Neural cell (in vitro differentiated cells): ENCODE measurements around the gene CRTC3. TPM values are rescaled to one million over a fixed set of nuclear protein-coding genes. Genes with fewer than 3 reads are reported as not detected.

Experiments used
- H2AFZ ChIP-seq: fragments of 200-600, 300-800 bp; sonication (generic), shearing (Covaris generic); 2 replicates; pipeline ENCODE4 v1.6.0; 2014; ENCODE audit warnings: low read depth, mild to moderate bottlenecking, antibody characterized with exemption, low read length, moderate library complexity
- H3F3A ChIP-seq: fragments of 200-600 bp; shearing (Covaris generic); 2 replicates; pipeline ENCODE4 v1.6.1; 2016; ENCODE audit warnings: mild to moderate bottlenecking, moderate library complexity, mixed read lengths, antibody characterized with exemption, low read length; ENCODE audit not compliant: insufficient read depth, poor library complexity, severe bottlenecking
- H3K27ac ChIP-seq: fragments of 200-600, 300-800 bp; sonication (generic), shearing (Covaris generic); 2 replicates; pipeline ENCODE4 v1.5.1; 2014; ENCODE audit warnings: mild to moderate bottlenecking, low read length, moderate library complexity
- H3K27me3 ChIP-seq: fragments of 300-800, 200-600 bp; sonication (generic), shearing (Covaris generic); 2 replicates; pipeline ENCODE4 v1.6.0; 2014; ENCODE audit warnings: mild to moderate bottlenecking, low read depth, low read length, moderate library complexity; ENCODE audit not compliant: insufficient read depth
- H3K36me3 ChIP-seq: fragments of 300-800, 200-600 bp; sonication (generic), shearing (Covaris generic); 2 replicates; pipeline ENCODE4 v1.5.1; 2014; ENCODE audit warnings: mild to moderate bottlenecking, antibody characterized with exemption, low read length, moderate library complexity; ENCODE audit not compliant: insufficient read depth
- H3K4me2 ChIP-seq: fragments of 300-800, 200-600 bp; sonication (generic), shearing (Covaris generic); 2 replicates; pipeline ENCODE4 v1.6.0; 2014; ENCODE audit warnings: mild to moderate bottlenecking, low read length
- H3K4me3 ChIP-seq: fragments of 300-800, 200-600 bp; sonication (generic), shearing (Covaris generic); 2 replicates; pipeline ENCODE4 v1.5.1; 2014; ENCODE audit warnings: mild to moderate bottlenecking, low read length, moderate library complexity
- H3K79me2 ChIP-seq: fragments of 200-600 bp; shearing (Covaris generic); replicated peaks from 2 replicates; pipeline ENCODE4 v1.6.0; 2014; ENCODE audit warnings: mild to moderate bottlenecking, low read length, moderate library complexity; ENCODE audit not compliant: insufficient read depth
- H3K9ac ChIP-seq: fragments of 300-800, 200-600 bp; sonication (generic), shearing (Covaris generic); 2 replicates; pipeline ENCODE4 v1.6.1; 2016; ENCODE audit warnings: mild to moderate bottlenecking, low read length, mixed read lengths
- H3K9me2 ChIP-seq: fragments of 200-600 bp; shearing (Covaris generic); 2 replicates; pipeline ENCODE4 v1.6.1; 2016; ENCODE audit warnings: mild to moderate bottlenecking, low read length, mixed read lengths; ENCODE audit not compliant: insufficient read depth
- H3K9me3 ChIP-seq: fragments of 200-600, 300-800 bp; sonication (generic), shearing (Covaris generic); 2 replicates; pipeline ENCODE4 v1.6.1; 2016; ENCODE audit warnings: mild to moderate bottlenecking, mixed run types, low read length, moderate library complexity, mixed read lengths
- H4K20me1 ChIP-seq: fragments of 200-600 bp; shearing (Covaris generic); 2 replicates; pipeline ENCODE4 v1.6.1; 2016; ENCODE audit warnings: mild to moderate bottlenecking, mixed run types; ENCODE audit not compliant: insufficient read depth
- CTCF ChIP-seq: fragments of 450-650 bp; IDR thresholded peaks from 2 replicates; pipeline ENCODE4 v1.5.1; 2014; ENCODE audit warnings: antibody characterized with exemption, mild to moderate bottlenecking, moderate library complexity; ENCODE audit not compliant: poor library complexity, severe bottlenecking
- EP300 ChIP-seq: fragments of 450-650 bp; conservative IDR thresholded peaks from 2 replicates; pipeline ENCODE4 v1.6.1; 2014; ENCODE audit warnings: antibody characterized with exemption, mild to moderate bottlenecking, moderate library complexity; ENCODE audit not compliant: poor library complexity, severe bottlenecking
- EZH2 ChIP-seq: fragments of 200-600, 300-800 bp; shearing (Covaris generic), sonication (generic); IDR thresholded peaks from 2 replicates; pipeline ENCODE4 v1.6.1; 2014; ENCODE audit warnings: antibody characterized with exemption, low read length, borderline replicate concordance, mild to moderate bottlenecking; ENCODE audit not compliant: insufficient read depth, poor library complexity, severe bottlenecking
- MXI1 ChIP-seq: fragments of 450-650 bp; conservative IDR thresholded peaks from 2 replicates; pipeline ENCODE4 v1.6.1; 2014; ENCODE audit warnings: antibody characterized with exemption, mild to moderate bottlenecking; ENCODE audit not compliant: poor library complexity, severe bottlenecking
- POLR2AphosphoS5 ChIP-seq: IDR thresholded peaks from 2 replicates; pipeline ENCODE4 v1.6.1; 2012
- RAD21 ChIP-seq: fragments of 450-650 bp; conservative IDR thresholded peaks from 2 replicates; pipeline ENCODE4 v1.6.1; 2014; ENCODE audit warnings: antibody characterized with exemption, mild to moderate bottlenecking, moderate library complexity
- SMC3 ChIP-seq: fragments of 450-650 bp; conservative IDR thresholded peaks from 2 replicates; pipeline ENCODE4 v1.6.1; 2014; ENCODE audit warnings: antibody characterized with exemption, mild to moderate bottlenecking, moderate library complexity; ENCODE audit not compliant: poor library complexity
- TAF1 ChIP-seq: IDR thresholded peaks from 2 replicates; pipeline ENCODE4 v1.6.1; 2012; ENCODE audit warnings: low read depth
- polyA plus RNA-seq: library from polyadenylated mRNA; depleted of rRNA; stranded (reverse); fragments of >200 nt; gene quantifications from 2 replicates; pipeline ENCODE4 v1.2.3, GENCODE V29; 2014
- TF ChIP-seq, protein P1 (sequence below): IDR thresholded peaks from 2 replicates; pipeline ENCODE4 v1.6.1; 2012; ENCODE audit warnings: borderline replicate concordance

Gene CRTC3
- polyA plus RNA-seq, 1 donor from 2014 or later: 5.5 TPM

- Histone ChIP-seq H4K20me1 (no peaks in the 10 kb centered on the region), H2AFZ (no peak overlapping the region), H3K9ac (no peak overlapping the region), H3K27ac (no peak overlapping the region), H3K4me2 (no peak overlapping the region), H3F3A (no peaks in the 10 kb centered on the region), H3K9me3 (no peaks in the 10 kb centered on the region), H3K9me2 (no peaks in the 10 kb centered on the region), H3K79me2 (no peaks in the 10 kb centered on the region), H3K36me3 (peaks cover 6% of the 10 kb centered on the region), H3K27me3 (no peaks in the 10 kb centered on the region), H3K4me3 (no peak overlapping the region)
- TF ChIP-seq MXI1 (no peak), CTCF (no peak), EZH2 (no peak), SMC3 (no peak), EP300 (no peak), RAD21 (no peak), TAF1 (no peak), POLR2AphosphoS5 (no peak)
- TF ChIP-seq, protein P1, sequence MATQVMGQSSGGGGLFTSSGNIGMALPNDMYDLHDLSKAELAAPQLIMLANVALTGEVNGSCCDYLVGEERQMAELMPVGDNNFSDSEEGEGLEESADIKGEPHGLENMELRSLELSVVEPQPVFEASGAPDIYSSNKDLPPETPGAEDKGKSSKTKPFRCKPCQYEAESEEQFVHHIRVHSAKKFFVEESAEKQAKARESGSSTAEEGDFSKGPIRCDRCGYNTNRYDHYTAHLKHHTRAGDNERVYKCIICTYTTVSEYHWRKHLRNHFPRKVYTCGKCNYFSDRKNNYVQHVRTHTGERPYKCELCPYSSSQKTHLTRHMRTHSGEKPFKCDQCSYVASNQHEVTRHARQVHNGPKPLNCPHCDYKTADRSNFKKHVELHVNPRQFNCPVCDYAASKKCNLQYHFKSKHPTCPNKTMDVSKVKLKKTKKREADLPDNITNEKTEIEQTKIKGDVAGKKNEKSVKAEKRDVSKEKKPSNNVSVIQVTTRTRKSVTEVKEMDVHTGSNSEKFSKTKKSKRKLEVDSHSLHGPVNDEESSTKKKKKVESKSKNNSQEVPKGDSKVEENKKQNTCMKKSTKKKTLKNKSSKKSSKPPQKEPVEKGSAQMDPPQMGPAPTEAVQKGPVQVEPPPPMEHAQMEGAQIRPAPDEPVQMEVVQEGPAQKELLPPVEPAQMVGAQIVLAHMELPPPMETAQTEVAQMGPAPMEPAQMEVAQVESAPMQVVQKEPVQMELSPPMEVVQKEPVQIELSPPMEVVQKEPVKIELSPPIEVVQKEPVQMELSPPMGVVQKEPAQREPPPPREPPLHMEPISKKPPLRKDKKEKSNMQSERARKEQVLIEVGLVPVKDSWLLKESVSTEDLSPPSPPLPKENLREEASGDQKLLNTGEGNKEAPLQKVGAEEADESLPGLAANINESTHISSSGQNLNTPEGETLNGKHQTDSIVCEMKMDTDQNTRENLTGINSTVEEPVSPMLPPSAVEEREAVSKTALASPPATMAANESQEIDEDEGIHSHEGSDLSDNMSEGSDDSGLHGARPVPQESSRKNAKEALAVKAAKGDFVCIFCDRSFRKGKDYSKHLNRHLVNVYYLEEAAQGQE: no peak
Observed at GRCh38 chr15:90489944-90490343, 39.8 kb upstream of the CRTC3 start.

DNA sequence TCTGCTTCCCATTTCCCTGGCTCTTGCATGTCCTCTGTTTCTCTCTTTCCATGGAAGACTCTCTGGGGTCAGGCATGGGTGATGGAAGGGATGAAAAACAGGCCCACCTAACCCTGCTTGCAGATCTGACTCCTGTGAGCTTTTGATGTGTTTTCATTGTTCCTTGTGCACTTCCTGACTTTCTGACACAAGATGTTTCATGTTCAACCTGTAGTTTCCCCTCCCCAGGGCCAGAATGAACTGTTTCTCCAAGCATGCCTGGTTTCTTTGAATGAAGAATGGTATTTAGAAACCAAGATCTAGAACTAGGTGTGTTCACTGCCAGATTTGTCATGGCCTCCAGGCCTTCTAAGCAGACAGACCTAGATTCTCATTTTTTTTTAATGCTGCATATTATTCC is 36.1 kb upstream of the CRTC3 start:
- Histone ChIP-seq H3K9ac (no peak overlapping the region), H3K9me2 (no peaks in the 10 kb centered on the region), H4K20me1 (no peaks in the 10 kb centered on the region), H2AFZ (no peak overlapping the region), H3K4me2 (no peak overlapping the region), H3K27ac (no peak overlapping the region), H3K9me3 (no peaks in the 10 kb centered on the region), H3K27me3 (no peaks in the 10 kb centered on the region), H3K36me3 (peaks cover 6% of the 10 kb centered on the region), H3K4me3 (no peak overlapping the region), H3F3A (no peaks in the 10 kb centered on the region), H3K79me2 (no peaks in the 10 kb centered on the region)
- TF ChIP-seq MXI1 (no peak), RAD21 (no peak), TAF1 (no peak), EZH2 (no peak), EP300 (no peak), POLR2AphosphoS5 (no peak), CTCF (no peak), SMC3 (no peak)
- TF ChIP-seq, protein P1: no peak
